ENCODE results near the gene GABBR1. TPM values are rescaled to one million over a fixed set of nuclear protein-coding genes. Genes with fewer than 3 reads are reported as not detected.

The GABBR1 gene
- total RNA-seq, 1 donor from 2014 or later: 71.7 TPM

GRCh38 chr6:29561606-29562181 lies 71.3 kb downstream of the GABBR1 start:
- H3K4me3 Mint-ChIP-seq: no peak overlapping the region
- no peaks in the 10 kb centered on the region for H3K9me3 Mint-ChIP-seq
- H3K27ac Mint-ChIP-seq: no peak overlapping the region
- DNase-seq (ENCODE audit: extremely low spot score, unreplicated experiment): no peak
- H3K27me3 Mint-ChIP-seq: peaks cover 63% of the 10 kb centered on the region
- no peaks in the 10 kb centered on the region for H3K36me3 Mint-ChIP-seq
- TF ChIP-seq CTCF (conservative IDR thresholded peaks at IDR 0.05): no peak
- peaks cover 6% of the 10 kb centered on the region for H3K4me1 Mint-ChIP-seq (ENCODE audit: unreplicated experiment)

GRCh38 chr6:29561091-29561490 lies 71.9 kb downstream of the GABBR1 start:
- TF ChIP-seq CTCF (conservative IDR thresholded peaks at IDR 0.05): no peak
- no peak overlapping the region for H3K27ac Mint-ChIP-seq
- no peaks in the 10 kb centered on the region for H3K9me3 Mint-ChIP-seq
- H3K36me3 Mint-ChIP-seq: no peaks in the 10 kb centered on the region
- H3K4me3 Mint-ChIP-seq: no peak overlapping the region
- peaks cover 6% of the 10 kb centered on the region for H3K4me1 Mint-ChIP-seq (ENCODE audit: unreplicated experiment)
- H3K27me3 Mint-ChIP-seq: peaks cover 67% of the 10 kb centered on the region
- no peak for DNase-seq (ENCODE audit: extremely low spot score, unreplicated experiment)

GRCh38 chr6:29559524-29560287 lies 73.3 kb downstream of the GABBR1 start, which contains the start of gene UBD:
TSS of gene UBD (minus strand) at chr6:29559732. CDS start at chr6:29559701, 31 bp downstream.
- peaks cover 74% of the 10 kb centered on the region for H3K27me3 Mint-ChIP-seq
- H3K9me3 Mint-ChIP-seq: no peaks in the 10 kb centered on the region

GRCh38 chr6:29558439-29559079 lies 74.4 kb downstream of the GABBR1 start:
- H3K27me3 Mint-ChIP-seq: peaks cover 84% of the 10 kb centered on the region
- DNase-seq (ENCODE audit: extremely low spot score, unreplicated experiment): no peak
- TF ChIP-seq CTCF (conservative IDR thresholded peaks at IDR 0.05): no peak
- H3K9me3 Mint-ChIP-seq: no peaks in the 10 kb centered on the region
- H3K27ac Mint-ChIP-seq: no peak overlapping the region
- H3K4me3 Mint-ChIP-seq: no peak overlapping the region
- H3K36me3 Mint-ChIP-seq: peaks cover 4% of the 10 kb centered on the region
- H3K4me1 Mint-ChIP-seq (ENCODE audit: unreplicated experiment): peaks cover 6% of the 10 kb centered on the region

More at GRCh38 chr6:29559524-29560287, 73.3 kb downstream of the GABBR1 start, which contains the start of gene UBD:
- Mint-ChIP-seq H3K36me3 (peaks cover 4% of the 10 kb centered on the region), H3K27ac (peak within 1 kb of the TSS; percentile 16), H3K4me1 (ENCODE audit: unreplicated experiment) (peaks cover 6% of the 10 kb centered on the region), H3K4me3 (peak within 1 kb of the TSS; percentile 58)
- DNase-seq (ENCODE audit: extremely low spot score, unreplicated experiment): no peak
- TF ChIP-seq CTCF (conservative IDR thresholded peaks at IDR 0.05): no peak

GRCh38 chr6:29557320-29557719 lies 75.7 kb downstream of the GABBR1 start:
- Mint-ChIP-seq H3K27ac (no peak overlapping the region), H3K27me3 (peaks cover 86% of the 10 kb centered on the region), H3K36me3 (peaks cover 4% of the 10 kb centered on the region), H3K9me3 (no peaks in the 10 kb centered on the region), H3K4me1 (ENCODE audit: unreplicated experiment) (peaks cover 6% of the 10 kb centered on the region), H3K4me3 (no peak overlapping the region)
- no peak for TF ChIP-seq CTCF (conservative IDR thresholded peaks at IDR 0.05)
- DNase-seq (ENCODE audit: extremely low spot score, unreplicated experiment): no peak

Measured in type B pancreatic cell (in vitro differentiated cells).